ENCODE measurements around the gene GM2A. TPM values are rescaled to one million over a fixed set of nuclear protein-coding genes. Genes with fewer than 3 reads are reported as not detected.

Gene GM2A
- total and polyA plus RNA-seq, 8 donors = 28.3 to 70.0 (median 37.0) TPM

GRCh38 chr5:151227918-151228447 is 25.0 kb upstream of the GM2A start:
- Histone ChIP-seq H3K36me3 (no peaks in the 10 kb centered on the region), H3K4me1 (peaks cover 0 to 19% of the 10 kb centered on the region in 2 donors), H3K4me3 (no peak overlapping the region), H3K27me3 (no peaks in the 10 kb centered on the region), H3K27ac (no peak overlapping the region), H3K9me3 (no peaks in the 10 kb centered on the region)
- intact Hi-C loops (cut with DNase I) = no loop called here
- DNase-seq (no peak), ATAC-seq (no peak)
- no peak for TF ChIP-seq CTCF (IDR thresholded peaks at IDR 0.05)

GRCh38 chr5:151228986-151229385 is 24.0 kb upstream of the GM2A start:
- no peak for TF ChIP-seq CTCF (IDR thresholded peaks at IDR 0.05)
- Histone ChIP-seq H3K27me3 (no peaks in the 10 kb centered on the region), H3K27ac (no peak overlapping the region), H3K4me1 (peaks cover 0 to 19% of the 10 kb centered on the region in 2 donors), H3K4me3 (no peak overlapping the region), H3K9me3 (no peaks in the 10 kb centered on the region), H3K36me3 (no peaks in the 10 kb centered on the region)
- ATAC-seq = no peak
- no peak for DNase-seq
- intact Hi-C loops (cut with DNase I) = no loop called here

GRCh38 chr5:151230048-151230680 is 22.8 kb upstream of the GM2A start:
- intact Hi-C loops (cut with DNase I) = loop anchor here in 1 of 2 donors (10.0 kb wide), 1 partner anchor 55 kb away; no protein-coding TSS in a partner anchor
- ATAC-seq (no peak), DNase-seq (no peak)
- Histone ChIP-seq H3K27me3 (no peaks in the 10 kb centered on the region), H3K9me3 (no peaks in the 10 kb centered on the region), H3K4me3 (no peak overlapping the region), H3K36me3 (no peaks in the 10 kb centered on the region), H3K4me1 (peaks cover 0 to 20% of the 10 kb centered on the region in 2 donors), H3K27ac (peak overlapping the region in 1 of 2 donors; percentile 37)
- TF ChIP-seq CTCF (IDR thresholded peaks at IDR 0.05) = no peak

- H3K27me3 ChIP-seq = no peaks in the 10 kb centered on the region
- no peaks in the 10 kb centered on the region for H3K9me3 ChIP-seq
- peaks cover 0 to 25% of the 10 kb centered on the region in 2 donors for H3K4me1 ChIP-seq
- ATAC-seq (no peak), DNase-seq (no peak)
- H3K27ac ChIP-seq = no peak overlapping the region
- H3K36me3 ChIP-seq = no peaks in the 10 kb centered on the region
- TF ChIP-seq CTCF (IDR thresholded peaks at IDR 0.05) = no peak
- H3K4me3 ChIP-seq = no peak overlapping the region
- intact Hi-C loops (cut with DNase I) = loop anchor here in 1 of 2 donors (10.0 kb wide), 1 partner anchor 57 kb away; no protein-coding TSS in a partner anchor
Observed at GRCh38 chr5:151231359-151231758, 21.6 kb upstream of the GM2A start.

- DNase-seq (no peak), ATAC-seq (peak; percentile 11)
- intact Hi-C loops (cut with DNase I) = loop anchor here in 1 of 2 donors (10.0 kb wide), 1 partner anchor 59 kb away; no protein-coding TSS in a partner anchor
- H3K4me1 ChIP-seq = peaks cover 0 to 21% of the 10 kb centered on the region in 2 donors
- no peak for TF ChIP-seq CTCF (IDR thresholded peaks at IDR 0.05)
- no peak overlapping the region for H3K4me3 ChIP-seq
- no peaks in the 10 kb centered on the region for H3K9me3 ChIP-seq
- no peaks in the 10 kb centered on the region for H3K36me3 ChIP-seq
- H3K27ac ChIP-seq = no peak overlapping the region
- no peaks in the 10 kb centered on the region for H3K27me3 ChIP-seq
Observed at GRCh38 chr5:151233616-151234085, 19.3 kb upstream of the GM2A start.
